HL-60/S4 treated with retinoic acid at 250 ng/mL for 4 days and 3 days (cell line): ENCODE results near the gene EDA.
"Not testable (repeated sequence)": the region's sequence is repeated elsewhere in the genome, so short reads cannot be mapped to it uniquely, and the experiment has no call there.

Experiments used
- in situ Hi-C: fragments of 300-500 bp; cut with MboI; formaldehyde crosslinking; loops from 2 replicates; pipeline ENCODE4 v1.7.0; 2022; ENCODE audit warnings: low sequenced_read_pairs

The EDA gene

GRCh38 chrX:69948276-69948797, 332.4 kb downstream of the EDA start:
- in situ Hi-C loops: no loop called here

GRCh38 chrX:69951753-69952152, 335.8 kb downstream of the EDA start:
- in situ Hi-C loops: no loop called here

GRCh38 chrX:69959712-69960111, 343.8 kb downstream of the EDA start:
- in situ Hi-C loops: no loop called here

- in situ Hi-C loops: no loop called here
Measured at GRCh38 chrX:69961365-69962072, 345.6 kb downstream of the EDA start.

- in situ Hi-C loops: no loop called here
Measured at GRCh38 chrX:69968950-69969349, 353.0 kb downstream of the EDA start.

- in situ Hi-C loops: no loop called here
Measured at GRCh38 chrX:69969460-69969859, 353.5 kb downstream of the EDA start.

GRCh38 chrX:69987691-69988090, 371.8 kb downstream of the EDA start:
- in situ Hi-C loops: no loop called here

- in situ Hi-C loops: no loop called here
Measured at GRCh38 chrX:69988955-69989394, 373.1 kb downstream of the EDA start.

GRCh38 chrX:69991685-69992084, 375.8 kb downstream of the EDA start:
- in situ Hi-C loops: no loop called here

- in situ Hi-C loops: no loop called here
Measured at GRCh38 chrX:69993494-69993893, 377.6 kb downstream of the EDA start.

- in situ Hi-C loops: no loop called here
Measured at GRCh38 chrX:69995362-69996112, 379.6 kb downstream of the EDA start.

- in situ Hi-C loops: no loop called here
Measured at GRCh38 chrX:69996113-69996468, 380.2 kb downstream of the EDA start.

GRCh38 chrX:69998299-69998698, 382.4 kb downstream of the EDA start:
- in situ Hi-C loops: not testable (repeated sequence)

- in situ Hi-C loops: no loop called here
Measured at GRCh38 chrX:70001269-70001668, 385.4 kb downstream of the EDA start.

GRCh38 chrX:70001708-70002341, 385.9 kb downstream of the EDA start:
- in situ Hi-C loops: no loop called here

GRCh38 chrX:70007946-70008345, 392.0 kb downstream of the EDA start:
- in situ Hi-C loops: no loop called here

- in situ Hi-C loops: no loop called here
Measured at GRCh38 chrX:70009049-70009448, 393.1 kb downstream of the EDA start.

- in situ Hi-C loops: no loop called here
Measured at GRCh38 chrX:70009970-70010369, 394.1 kb downstream of the EDA start.

- in situ Hi-C loops: no loop called here
Measured at GRCh38 chrX:70012756-70013155, 396.8 kb downstream of the EDA start.

- in situ Hi-C loops: no loop called here
Measured at GRCh38 chrX:70013466-70014381, 397.8 kb downstream of the EDA start.

GRCh38 chrX:70016513-70016912, 400.6 kb downstream of the EDA start:
- in situ Hi-C loops: no loop called here
